T-helper 1 cell (primary cell): ENCODE measurements around the gene SNX32.
A peak's percentile ranks its signal among the peaks of the same experiment; 100 is the strongest.
"Not testable (repeated sequence)": the region's sequence is repeated elsewhere in the genome, so short reads cannot be mapped to it uniquely, and the experiment has no call there.

ENCODE experiments used
- DNase-seq, 5 donors: peaks; one replicate each; pipeline ENCODE4 v3.0.0-alpha.2; 2012 to 2020

The SNX32 gene

GRCh38 chr11:65886826-65887722 lies 53.3 kb downstream of the SNX32 start:
- DNase-seq, result no peak

- DNase-seq, result peak in 2 of 5 donors; percentile 22 to 33
Measured at GRCh38 chr11:65887723-65888162, 54.0 kb downstream of the SNX32 start.

- DNase-seq, result peak; percentile 94 to 98 (median 96)
Measured at GRCh38 chr11:65888163-65888814, 54.5 kb downstream of the SNX32 start, which contains the start of gene FIBP. Gene FIBP (minus strand): TSS chr11:65888471. CDS start chr11:65888418, 53 bp downstream.

- peak; percentile 96 to 99 (median 98) for DNase-seq
Measured at GRCh38 chr11:65890324-65891218, 56.8 kb downstream of the SNX32 start, which contains the start of gene CCDC85B. Gene CCDC85B (plus strand): TSS chr11:65890673. CDS start chr11:65890784, 111 bp downstream.

- no peak for DNase-seq
Measured at GRCh38 chr11:65891219-65892136, 57.7 kb downstream of the SNX32 start.

- DNase-seq, result not testable (repeated sequence)
Measured at GRCh38 chr11:65892137-65892540, 58.4 kb downstream of the SNX32 start.

- no peak for DNase-seq
Measured at GRCh38 chr11:65892661-65893317, 59.0 kb downstream of the SNX32 start.

- peak in 2 of 5 donors; percentile 34 to 62 for DNase-seq
Measured at GRCh38 chr11:65894034-65894591, 60.4 kb downstream of the SNX32 start.

GRCh38 chr11:65895482-65895981 lies 61.8 kb downstream of the SNX32 start:
- DNase-seq, result no peak

- no peak for DNase-seq
Measured at GRCh38 chr11:65896034-65896999, 62.6 kb downstream of the SNX32 start.

- DNase-seq, result no peak
Measured at GRCh38 chr11:65897020-65897471, 63.3 kb downstream of the SNX32 start.

GRCh38 chr11:65898656-65899355 lies 65.0 kb downstream of the SNX32 start:
- no peak for DNase-seq

GRCh38 chr11:65899356-65900124 lies 65.8 kb downstream of the SNX32 start:
- DNase-seq, result peak in 2 of 5 donors; percentile 51 to 69

- DNase-seq, result peak; percentile 93 to 96 (median 96)
Measured at GRCh38 chr11:65900125-65900898, 66.5 kb downstream of the SNX32 start, which contains the start of gene FOSL1. Gene FOSL1 (minus strand): TSS chr11:65900388. CDS start chr11:65900339, 49 bp downstream.

- DNase-seq, result no peak
Measured at GRCh38 chr11:65900899-65901180, 67.1 kb downstream of the SNX32 start.

- DNase-seq, result no peak
Measured at GRCh38 chr11:65903068-65903481, 69.3 kb downstream of the SNX32 start.
